ENCODE measurements around the gene CFB.

The CFB gene

GRCh38 chr6:31967926-31968320 lies 22.0 kb downstream of the CFB start:
- DNase-seq (ENCODE audit: low read depth), result no peak
- no peak overlapping the region for H3K4me3 ChIP-seq (ENCODE audit: low read length)
- TF ChIP-seq CTCF (conservative IDR thresholded peaks at IDR 0.05; ENCODE audit: low read length), result no peak

DNA sequence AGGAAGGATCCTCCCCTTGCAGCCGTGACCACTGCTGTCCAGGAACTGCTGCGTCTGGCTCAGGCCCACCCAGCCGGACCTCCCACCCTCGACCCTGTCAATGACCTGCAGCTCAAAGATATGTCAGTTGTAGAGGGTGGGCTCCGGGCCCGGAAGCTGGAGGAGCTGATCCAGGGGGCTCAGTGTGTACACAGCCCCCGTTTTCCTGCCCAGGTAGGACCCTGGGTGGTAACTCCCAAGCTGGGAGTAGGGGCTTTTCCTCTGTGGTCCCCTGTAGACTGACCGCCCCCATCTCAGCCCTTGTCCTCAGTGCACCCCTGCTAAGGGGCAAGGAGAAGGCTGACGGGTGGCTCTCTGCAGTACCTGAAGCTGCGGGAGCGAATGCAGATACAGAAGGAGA lies 22.4 kb downstream of the CFB start:
- H3K4me3 ChIP-seq (ENCODE audit: low read length), result no peak overlapping the region
- no peak for TF ChIP-seq CTCF (conservative IDR thresholded peaks at IDR 0.05; ENCODE audit: low read length)
- DNase-seq (ENCODE audit: low read depth), result no peak

DNA sequence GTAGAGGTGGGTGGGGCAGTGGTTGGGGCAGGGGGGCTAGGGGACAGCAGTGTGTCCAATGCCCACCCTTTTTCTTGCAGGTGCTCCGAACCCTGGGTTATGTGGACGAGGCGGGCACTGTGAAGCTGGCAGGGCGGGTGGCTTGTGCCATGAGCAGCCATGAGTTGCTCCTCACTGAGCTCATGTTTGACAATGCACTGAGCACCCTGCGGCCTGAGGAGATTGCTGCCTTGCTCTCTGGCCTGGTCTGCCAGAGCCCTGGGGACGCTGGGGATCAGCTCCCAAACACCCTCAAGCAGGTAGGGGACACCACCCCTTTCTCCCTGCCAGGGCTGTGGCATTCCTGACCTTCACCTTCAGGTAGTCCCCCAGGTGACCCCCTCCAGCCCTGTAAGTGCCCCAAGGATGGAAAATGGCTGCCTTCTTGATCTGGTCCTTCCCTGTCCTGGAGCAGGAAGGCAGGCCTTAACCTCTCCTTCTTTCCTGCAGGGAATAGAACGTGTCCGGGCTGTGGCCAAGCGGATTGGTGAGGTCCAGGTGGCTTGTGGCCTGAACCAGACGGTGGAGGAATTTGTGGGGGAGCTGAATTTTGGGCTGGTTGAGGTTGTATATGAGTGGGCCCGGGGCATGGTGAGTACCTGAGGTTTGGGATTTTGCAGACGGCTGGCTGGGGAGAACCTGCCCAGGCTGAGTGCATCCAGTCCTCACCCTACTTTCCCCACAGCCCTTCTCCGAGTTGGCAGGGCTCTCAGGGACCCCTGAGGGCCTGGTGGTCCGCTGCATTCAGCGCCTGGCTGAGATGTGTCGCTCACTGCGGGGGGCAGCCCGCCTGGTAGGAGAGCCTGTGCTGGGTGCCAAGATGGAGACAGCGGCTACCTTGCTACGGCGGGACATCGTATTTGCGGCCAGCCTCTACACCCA lies 23.2 kb downstream of the CFB start:
- no peak for DNase-seq (ENCODE audit: low read depth)
- no peak overlapping the region for H3K4me3 ChIP-seq (ENCODE audit: low read length)
- TF ChIP-seq CTCF (conservative IDR thresholded peaks at IDR 0.05; ENCODE audit: low read length), result no peak

DNA sequence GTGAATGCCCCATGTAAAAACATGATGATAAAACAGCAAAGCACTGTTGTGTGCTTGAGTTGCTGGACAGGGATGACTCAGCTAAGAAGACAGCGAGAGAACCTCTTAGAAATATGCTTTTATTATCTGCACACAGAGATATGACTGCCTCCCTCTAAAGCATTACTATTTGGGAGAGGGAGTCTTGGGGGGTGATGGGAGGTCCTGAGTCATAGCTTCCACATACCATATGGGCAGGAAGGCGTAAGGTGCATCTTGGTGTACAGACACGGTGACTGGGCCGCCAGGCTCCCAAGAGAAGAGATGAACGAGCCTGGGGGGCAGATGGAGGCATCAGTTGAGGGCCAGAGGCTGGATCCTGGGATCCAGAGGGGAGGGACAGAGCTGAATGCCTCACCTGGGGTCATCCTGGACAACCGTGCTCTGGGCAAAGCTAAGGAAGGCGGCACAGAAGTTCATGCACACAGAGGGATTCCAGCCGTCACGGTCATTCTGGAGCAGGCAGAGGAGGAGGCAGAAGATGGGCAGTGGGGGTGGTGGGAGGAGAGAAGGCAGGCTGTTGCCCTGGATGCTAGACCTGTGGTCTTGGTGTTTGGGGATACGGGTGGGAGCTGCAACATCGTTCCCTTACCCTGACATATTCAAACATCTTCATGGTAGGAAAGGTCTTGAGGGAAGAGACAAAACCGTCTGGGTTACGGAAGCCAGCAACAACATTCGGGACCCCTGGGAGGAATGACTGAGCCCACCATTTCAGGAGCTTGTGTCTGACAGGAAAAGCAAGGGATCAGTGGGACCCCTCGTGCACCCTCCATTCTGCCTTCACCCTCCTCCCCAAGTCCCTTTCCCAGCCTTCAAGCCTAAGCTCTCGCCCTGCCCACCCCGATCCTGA lies 24.1 kb downstream of the CFB start:
- H3K4me3 ChIP-seq (ENCODE audit: low read length), result peak overlapping the region; percentile 94
- TF ChIP-seq CTCF (conservative IDR thresholded peaks at IDR 0.05; ENCODE audit: low read length), result no peak
- DNase-seq (ENCODE audit: low read depth), result no peak

- TF ChIP-seq CTCF (conservative IDR thresholded peaks at IDR 0.05; ENCODE audit: low read length), result no peak
- no peak for DNase-seq (ENCODE audit: low read depth)
- H3K4me3 ChIP-seq (ENCODE audit: low read length), result peak overlapping the region; percentile 94
Measured at GRCh38 chr6:31970604-31971271, 24.8 kb downstream of the CFB start.

DNA sequence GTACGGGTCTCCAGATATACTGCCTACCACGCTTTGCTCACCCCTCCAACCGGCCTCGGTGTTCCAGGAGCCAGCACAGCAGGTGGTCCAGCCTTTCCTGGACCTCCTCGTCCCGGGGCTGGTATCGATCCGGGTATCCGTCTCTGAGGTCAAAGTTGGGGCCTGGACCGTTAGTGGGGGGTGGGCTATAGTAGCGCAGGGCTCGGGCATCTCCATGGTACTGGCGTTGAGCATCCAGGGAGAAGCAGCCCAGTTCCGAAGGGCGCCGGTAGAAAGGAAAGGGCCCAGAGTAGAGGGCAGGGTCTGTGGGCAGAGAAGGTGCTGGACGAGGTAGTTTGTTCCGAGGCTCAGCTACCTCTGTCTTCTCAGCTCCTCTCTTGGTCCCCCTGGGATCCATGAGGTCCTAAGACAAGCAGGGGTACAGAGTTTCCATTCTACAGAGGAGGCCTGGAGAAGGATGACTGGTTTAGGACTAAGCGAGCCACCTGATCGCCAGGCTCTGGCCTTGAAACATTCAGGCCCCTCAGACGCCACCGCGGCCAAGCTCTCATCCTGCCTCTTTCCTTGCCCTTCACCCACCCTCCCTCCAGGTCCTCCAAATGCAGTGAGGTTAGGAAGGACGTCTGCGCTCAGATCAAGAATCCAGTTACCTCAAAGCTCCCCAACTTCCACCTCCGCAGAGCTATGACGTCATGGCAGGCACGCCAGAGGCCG lies 25.5 kb downstream of the CFB start:
- no peak for DNase-seq (ENCODE audit: low read depth)
- no peak for TF ChIP-seq CTCF (conservative IDR thresholded peaks at IDR 0.05; ENCODE audit: low read length)
- H3K4me3 ChIP-seq (ENCODE audit: low read length), result peak overlapping the region; percentile 94

Data from AG10803 (cell line).